Measurements from ENCODE around the gene CYP2S1.
A peak's percentile ranks its signal among the peaks of the same experiment; 100 is the strongest.
"Not testable (repeated sequence)": the region's sequence is repeated elsewhere in the genome, so short reads cannot be mapped to it uniquely, and the experiment has no call there.

CYP2S1 gene

DNA sequence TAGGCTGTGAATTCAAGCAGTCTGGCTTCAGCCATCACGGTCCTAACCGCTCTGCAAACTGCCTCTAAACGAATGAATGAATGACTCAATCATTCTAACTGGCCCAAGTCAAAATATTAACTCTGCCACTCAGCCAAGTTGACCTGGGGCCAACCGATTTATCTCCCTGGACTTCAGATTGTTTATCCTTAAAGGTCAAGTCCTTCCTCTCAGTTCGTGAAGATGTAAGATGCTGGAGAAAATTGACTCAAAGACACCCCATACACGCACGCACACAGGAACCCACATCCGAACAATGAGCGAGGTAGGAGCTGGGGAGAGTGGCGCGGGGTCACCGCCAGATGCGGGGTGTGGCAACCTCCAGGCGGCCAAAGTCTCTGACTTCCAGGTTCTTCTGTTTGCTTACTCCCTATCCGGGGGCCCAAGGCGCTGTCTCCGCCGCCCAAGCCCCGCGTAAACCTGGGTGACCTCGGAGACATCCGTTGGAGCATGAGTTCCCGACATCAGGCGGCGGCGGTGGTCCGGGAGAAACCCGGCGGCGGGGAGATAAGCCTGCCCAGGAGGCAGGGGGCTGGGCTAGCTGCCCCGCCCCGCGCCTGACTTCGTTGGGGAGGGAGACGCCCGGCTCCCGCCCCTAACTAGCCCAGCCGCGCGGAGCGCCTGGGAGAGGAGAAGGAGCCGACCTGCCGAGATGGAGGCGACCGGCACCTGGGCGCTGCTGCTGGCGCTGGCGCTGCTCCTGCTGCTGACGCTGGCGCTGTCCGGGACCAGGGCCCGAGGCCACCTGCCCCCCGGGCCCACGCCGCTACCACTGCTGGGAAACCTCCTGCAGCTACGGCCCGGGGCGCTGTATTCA lies at the start of gene CYP2S1:
Gene CYP2S1, plus strand, starts transcription at position 646 of the 856 bp plus-strand sequence. Its CDS starts 46 bp downstream, at position 692.
- DNase-seq (ENCODE audit: low read depth in 2 of 2) = no peak

- peak; percentile 73 to 85 for DNase-seq (ENCODE audit: low read depth in 2 of 2)
Observed at GRCh38 chr19:41144403-41144802, 48.6 kb upstream of the CYP2S1 start.

- DNase-seq (ENCODE audit: low read depth in 2 of 2) = no peak
Observed at GRCh38 chr19:41149831-41150230, 43.2 kb upstream of the CYP2S1 start.

DNA sequence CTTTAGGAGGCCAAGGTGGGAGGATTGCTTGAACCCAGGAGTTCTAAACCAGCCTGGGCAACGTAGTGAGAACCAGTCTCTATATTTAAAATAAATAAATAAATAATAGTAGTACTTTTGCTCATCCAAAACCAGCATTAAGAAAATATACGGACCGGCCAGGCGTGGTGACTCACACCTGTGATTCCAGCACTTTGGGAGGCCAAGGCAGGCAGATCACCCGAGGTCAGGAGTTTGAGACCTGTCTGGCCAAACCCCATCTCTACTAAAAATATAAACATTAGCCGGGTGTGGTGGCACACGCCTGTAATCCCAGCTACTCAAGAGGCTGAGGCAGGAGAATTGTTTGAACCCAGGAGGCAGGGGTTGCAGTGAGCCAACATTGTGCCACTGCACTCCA lies 42.0 kb upstream of the CYP2S1 start:
- DNase-seq (ENCODE audit: low read depth in 2 of 2) = not testable (repeated sequence)

- DNase-seq (ENCODE audit: low read depth in 2 of 2) = no peak
Observed at GRCh38 chr19:41154060-41154459, 39.0 kb upstream of the CYP2S1 start.

GRCh38 chr19:41156207-41156606 lies 36.8 kb upstream of the CYP2S1 start:
- no peak for DNase-seq (ENCODE audit: low read depth in 2 of 2)

- DNase-seq (ENCODE audit: low read depth in 2 of 2) = no peak
Observed at GRCh38 chr19:41159881-41160280, 33.1 kb upstream of the CYP2S1 start.

- no peak for DNase-seq (ENCODE audit: low read depth in 2 of 2)
Observed at GRCh38 chr19:41161903-41162302, 31.1 kb upstream of the CYP2S1 start.

DNA sequence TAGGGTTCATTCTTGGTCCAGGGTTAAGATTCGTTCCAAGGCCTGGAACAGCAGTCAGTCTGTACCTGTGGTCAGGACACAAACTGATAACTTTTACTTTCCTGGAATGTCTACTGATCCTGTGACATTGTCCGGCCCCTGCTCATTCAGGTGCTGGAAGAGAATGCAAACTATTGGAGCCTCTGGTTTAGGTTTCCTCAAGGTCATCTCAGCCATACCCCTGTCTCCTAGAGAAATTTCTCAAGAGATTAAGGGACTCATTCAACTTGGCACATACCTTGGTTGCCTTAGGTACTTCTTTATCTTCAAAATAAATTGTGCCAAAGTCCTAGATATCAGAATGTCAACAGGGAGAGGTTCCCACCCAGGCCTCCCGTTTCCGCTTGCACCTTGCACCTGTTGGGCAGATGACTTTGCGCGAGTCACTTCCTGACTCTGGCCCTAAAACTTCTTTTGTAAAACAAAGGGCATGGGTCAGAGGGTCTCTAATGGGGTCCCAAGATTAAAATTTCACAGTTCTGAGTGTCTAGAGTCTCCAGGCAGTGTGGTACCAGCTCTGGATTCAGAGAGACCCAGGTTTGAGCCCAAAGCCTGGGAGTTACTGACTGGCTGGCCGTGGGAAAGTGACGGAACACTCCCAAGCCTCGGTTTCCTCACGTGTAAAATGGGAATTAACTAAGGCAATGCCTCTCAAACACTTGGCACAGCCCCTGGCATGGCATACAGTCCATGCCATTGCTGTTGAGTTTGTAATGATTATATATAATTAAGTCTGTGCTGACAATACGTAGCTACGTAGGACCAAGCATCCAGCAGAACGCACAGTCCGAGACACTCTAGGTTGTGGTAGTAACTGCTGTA lies 25.8 kb upstream of the CYP2S1 start:
- DNase-seq (ENCODE audit: low read depth in 2 of 2) = no peak

GRCh38 chr19:41172297-41173164 lies 20.5 kb upstream of the CYP2S1 start:
- no peak for DNase-seq (ENCODE audit: low read depth in 2 of 2)

GRCh38 chr19:41174297-41174928 lies 18.6 kb upstream of the CYP2S1 start:
- DNase-seq (ENCODE audit: low read depth in 2 of 2) = no peak

- no peak for DNase-seq (ENCODE audit: low read depth in 2 of 2)
Observed at GRCh38 chr19:41175801-41176777, 16.9 kb upstream of the CYP2S1 start.

DNA sequence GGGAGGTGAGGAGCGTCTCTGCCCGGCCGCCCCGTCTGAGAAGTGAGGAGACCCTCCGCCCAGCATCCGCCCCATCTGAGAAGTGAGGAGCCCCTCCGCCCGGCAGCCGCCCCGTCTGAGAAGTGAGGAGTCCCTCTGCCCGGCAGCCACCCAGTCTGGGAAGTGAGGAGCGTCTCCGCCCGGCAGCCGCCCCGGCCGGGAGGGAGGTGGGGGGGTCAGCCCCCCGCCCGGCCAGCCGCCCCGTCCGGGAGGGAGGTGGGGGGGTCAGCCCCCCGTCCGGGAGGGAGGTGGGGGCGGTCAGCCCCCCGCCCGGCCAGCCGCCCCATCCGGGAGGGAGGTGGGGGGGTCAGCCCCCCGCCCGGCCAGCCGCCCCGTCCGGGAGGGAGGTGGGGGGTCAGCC lies 12.8 kb upstream of the CYP2S1 start:
- DNase-seq (ENCODE audit: low read depth in 2 of 2) = not testable (repeated sequence)

DNA sequence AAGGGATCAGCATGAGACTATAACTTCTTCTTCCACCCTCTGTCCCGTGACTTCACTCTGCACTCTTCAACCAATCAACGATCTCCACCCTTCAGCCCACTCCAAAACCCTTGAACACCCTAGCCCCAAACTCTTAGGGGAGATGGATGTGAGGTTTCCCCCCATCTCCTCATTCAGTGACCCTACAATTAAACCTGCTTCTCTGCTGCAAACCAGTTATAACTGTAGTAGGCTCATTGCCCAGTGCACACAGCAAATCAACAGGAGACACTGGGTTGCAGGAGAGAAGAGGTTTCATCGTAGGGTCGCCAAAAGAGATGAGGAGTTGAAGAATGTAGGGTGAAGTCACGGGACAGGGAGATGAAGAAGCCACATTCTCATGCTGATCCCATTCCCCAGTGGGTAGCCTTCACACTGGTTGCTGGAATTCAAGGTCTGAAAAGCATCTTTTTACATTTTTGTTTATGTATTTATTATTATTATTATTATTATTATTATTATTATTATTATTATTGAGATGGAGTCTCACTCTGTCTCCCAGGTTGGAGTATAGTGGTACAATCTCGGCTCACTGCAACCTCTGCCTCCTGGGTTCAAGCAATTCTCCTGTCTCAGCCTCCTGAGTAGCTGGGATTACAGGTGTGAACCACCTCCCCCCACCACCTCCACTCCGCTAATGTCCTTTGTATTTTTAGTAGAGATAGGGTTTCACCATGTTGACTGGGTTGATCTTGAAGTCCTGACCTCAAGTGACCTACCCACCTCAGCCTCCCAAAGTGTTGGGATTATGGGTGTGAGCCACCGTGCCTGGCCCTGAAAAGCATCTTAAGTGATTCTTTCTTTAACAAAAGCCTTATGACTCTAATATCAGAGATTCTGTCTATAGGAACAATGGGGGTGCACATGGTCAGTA lies 5.8 kb upstream of the CYP2S1 start:
- DNase-seq (ENCODE audit: low read depth in 2 of 2) = no peak

GRCh38 chr19:41187884-41188279 lies 5.1 kb upstream of the CYP2S1 start:
- DNase-seq (ENCODE audit: low read depth in 2 of 2) = no peak

DNA sequence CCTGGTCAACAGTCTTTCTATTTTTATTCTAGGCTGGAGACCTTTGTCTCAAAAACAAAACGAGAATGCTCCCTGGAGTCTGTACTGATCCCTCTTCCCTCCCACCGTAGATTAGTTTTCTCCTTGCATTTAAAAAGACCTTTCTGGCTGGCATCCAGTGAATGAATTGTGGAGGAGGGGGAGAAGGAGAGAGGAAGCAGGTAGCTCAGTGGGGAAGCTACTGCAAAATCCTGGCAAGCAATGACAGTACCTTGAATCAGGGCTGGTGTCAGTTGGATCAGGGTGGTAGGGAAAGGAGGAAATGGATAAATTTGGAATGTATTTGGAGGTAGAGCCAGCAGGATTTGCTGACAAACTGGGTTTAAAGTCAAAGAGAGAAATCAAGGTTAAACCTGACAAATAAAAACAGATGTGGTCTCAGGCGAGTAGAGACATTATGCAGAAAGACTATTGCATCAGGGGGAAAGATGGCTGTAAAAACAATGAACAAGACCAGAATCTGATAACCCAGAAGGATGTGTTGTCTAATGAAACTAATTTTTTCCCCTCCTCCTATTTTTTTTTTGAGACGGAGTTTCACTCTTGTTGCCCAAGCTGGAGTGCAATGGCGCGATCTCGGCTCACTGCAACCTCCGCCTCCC lies 3.5 kb upstream of the CYP2S1 start:
- DNase-seq (ENCODE audit: low read depth in 2 of 2) = no peak

DNA sequence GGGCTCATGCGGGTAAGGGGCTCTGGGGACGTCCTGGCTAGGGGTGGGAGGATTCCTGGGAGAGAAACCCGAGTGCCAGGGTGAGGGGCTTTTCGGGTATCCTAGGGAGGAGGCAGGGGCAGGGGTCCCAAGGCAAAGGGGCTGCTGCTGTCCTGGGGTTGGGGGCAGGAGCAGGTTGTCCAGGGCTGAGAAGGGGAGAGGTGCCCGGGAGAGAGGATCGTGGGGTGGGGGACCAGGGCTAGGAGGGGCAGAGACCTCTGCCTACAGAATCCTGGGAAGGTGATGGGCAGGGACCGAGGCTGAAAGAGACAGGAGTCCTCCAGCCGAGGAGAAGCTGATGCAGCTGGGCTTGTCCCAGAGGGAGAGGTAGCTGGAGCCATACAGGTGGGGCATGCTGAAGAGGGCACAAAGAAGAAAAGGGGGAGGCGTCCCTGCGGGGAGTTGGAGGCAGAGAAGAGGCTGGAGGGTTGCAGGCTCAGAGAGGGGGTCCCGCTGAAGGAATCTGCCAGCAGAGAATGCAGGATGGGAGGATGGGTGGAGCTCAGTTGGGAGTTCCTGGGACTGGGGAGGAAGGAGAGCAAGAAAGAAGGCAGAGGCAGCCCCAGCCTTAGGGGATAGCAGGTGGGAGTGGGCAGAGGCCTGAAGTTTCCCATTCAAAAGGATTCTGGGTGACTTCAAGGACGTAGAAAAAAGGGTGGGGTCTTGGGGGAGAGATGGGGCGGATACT lies 574 bp downstream of the CYP2S1 start:
- DNase-seq (ENCODE audit: low read depth in 2 of 2) = no peak

DNA sequence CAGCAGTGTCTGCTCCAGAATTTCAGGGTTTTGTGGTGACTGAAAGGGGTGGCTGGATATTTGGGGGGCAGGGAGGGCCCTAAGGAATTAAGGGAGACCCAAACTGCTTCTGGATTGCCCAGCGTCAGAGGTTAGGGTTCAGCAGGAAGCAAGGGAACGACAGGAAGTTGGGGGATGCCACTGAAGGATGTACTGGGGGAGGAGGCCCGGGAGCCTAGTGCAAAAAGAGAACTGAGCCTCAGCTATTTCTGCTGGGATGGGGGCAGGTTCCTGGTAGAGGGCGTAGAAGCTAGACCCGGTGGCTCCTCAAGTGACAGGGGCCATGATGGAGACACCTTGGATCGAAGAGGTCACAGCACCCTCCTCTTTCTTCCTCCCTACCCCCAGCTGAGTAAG lies 1.1 kb downstream of the CYP2S1 start:
- DNase-seq (ENCODE audit: low read depth in 2 of 2) = no peak
